GM18526 (cell line): ENCODE measurements around the gene ZFTA.

ENCODE experiments used
- POLR2A ChIP-seq: IDR thresholded peaks from 3 replicates; pipeline ENCODE4 v1.6.1; 2011; ENCODE audit not compliant: insufficient read length; ENCODE audit errors: extremely low read depth

ZFTA gene

GRCh38 chr11:63791495-63792167 is 23.1 kb upstream of the ZFTA start:
- TF ChIP-seq POLR2A: no peak

- no peak for TF ChIP-seq POLR2A
These were observed 17.2 kb upstream of the ZFTA start for GRCh38 chr11:63785823-63786222.

GRCh38 chr11:63783925-63784592 is 15.5 kb upstream of the ZFTA start:
- TF ChIP-seq POLR2A: no peak

DNA sequence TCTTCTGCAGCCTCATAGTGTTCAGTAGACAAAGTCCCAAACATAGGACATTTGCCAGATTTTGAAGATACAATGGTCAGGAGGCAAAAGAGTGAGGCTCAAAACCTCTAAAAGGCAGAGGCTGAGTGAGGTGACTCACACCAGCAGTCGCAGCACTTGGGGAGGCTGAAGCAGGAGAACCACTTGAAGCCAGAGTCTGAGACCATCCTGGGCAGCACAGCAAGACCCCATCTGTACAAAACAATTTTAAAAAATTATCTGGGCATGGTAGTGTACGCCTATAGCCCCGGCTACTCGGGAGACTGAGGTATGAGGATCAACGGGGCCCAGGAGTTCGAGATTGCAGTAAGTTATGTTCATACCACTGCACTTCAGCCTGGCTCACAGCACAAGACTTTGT is 14.2 kb upstream of the ZFTA start:
- TF ChIP-seq POLR2A: no peak

DNA sequence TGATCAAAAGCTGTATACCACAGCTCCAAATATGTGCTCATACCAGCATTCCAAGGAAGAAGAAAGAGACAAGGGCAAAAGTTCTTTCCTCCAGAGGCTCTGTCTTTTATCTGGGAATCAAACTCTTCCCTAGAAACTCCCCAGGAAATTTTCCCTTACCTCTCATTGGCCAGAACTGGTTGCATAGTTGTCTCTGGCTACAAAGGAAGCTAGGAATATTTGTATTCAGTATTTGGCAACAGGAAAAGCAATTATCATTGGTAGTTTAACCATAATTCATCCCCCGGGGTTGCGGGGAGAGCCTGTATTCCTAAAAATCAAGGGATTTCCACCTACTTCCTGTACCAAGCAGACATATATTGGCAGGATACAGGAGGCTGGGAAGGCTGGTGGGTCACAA is 10.5 kb upstream of the ZFTA start:
- TF ChIP-seq POLR2A: no peak

- TF ChIP-seq POLR2A: no peak
These were observed 6.6 kb upstream of the ZFTA start for GRCh38 chr11:63775191-63775590.

GRCh38 chr11:63770763-63771162 is 2.2 kb upstream of the ZFTA start:
- no peak for TF ChIP-seq POLR2A

GRCh38 chr11:63769714-63770455 is 1.3 kb upstream of the ZFTA start:
- no peak for TF ChIP-seq POLR2A

DNA sequence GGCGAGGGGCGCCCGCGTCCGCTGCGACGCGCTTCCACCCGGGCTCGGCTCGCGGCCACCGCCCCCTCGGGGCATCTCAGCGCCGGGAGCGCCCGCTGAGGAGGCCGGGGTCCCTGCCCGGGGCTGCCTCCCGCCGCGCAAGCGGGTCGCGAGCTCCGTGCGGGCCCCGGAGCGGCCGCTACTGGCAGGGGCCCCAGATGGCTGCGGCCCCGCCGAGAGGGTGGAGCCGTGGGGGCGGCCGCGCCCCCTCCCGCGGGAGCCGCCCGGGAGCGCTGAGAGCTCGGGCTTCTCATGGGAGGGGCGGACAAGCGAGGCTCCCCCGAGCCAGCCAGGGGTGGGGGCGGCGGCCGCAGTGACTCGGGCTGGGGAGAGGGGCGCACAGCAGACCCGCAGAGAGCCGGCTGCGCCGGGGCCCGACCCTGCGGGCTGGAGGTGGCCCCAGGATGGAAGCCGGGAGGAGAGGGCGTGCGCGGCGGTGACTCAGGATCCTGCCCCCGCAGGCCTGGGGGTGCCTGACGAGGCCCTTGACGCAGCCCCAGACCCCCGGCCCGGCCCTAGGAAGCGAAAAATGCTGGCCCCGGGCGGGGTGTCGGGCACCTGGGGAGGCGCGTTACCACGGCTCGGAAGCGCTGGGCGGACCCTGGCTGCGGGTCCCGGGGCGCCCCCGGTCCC is 603 bp upstream of the ZFTA start:
- TF ChIP-seq POLR2A: no peak

DNA sequence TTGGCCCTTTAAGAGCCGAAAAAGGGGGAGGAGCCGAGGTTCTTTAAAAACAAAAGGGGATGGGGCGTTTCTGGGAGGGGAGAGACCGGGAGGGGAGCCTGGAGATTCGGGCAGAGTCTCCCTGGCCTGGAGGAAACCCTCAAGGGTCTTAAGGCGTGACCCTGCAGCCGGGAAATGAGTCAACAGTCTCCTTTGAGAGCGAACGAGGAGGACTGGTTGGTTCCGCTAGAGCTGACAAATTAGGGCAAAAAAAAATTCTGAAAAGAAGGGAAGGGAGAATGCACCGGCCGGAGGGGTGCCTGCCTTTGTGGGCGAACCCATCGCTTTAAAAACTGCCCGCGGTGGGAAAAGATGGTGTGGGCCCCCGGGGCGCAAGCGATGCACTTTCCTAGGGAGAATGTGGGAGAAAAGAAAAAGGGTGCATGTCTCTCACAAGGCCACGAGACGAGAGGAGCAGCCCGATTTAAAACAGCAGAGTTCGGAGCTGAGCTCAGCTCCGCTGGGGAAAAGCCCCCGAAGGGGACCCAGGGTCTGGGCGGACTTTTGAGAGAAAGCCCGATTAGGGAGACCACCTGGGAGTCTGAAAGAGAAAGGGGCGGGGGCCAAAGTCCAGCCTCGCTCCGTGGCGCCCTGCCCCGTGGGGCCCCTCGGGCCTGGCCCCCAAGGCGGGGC is 874 bp downstream of the ZFTA start:
- no peak for TF ChIP-seq POLR2A

- no peak for TF ChIP-seq POLR2A
These were observed 1.4 kb downstream of the ZFTA start for GRCh38 chr11:63767267-63767564.

GRCh38 chr11:63766531-63767235 is 1.9 kb downstream of the ZFTA start:
- no peak for TF ChIP-seq POLR2A

DNA sequence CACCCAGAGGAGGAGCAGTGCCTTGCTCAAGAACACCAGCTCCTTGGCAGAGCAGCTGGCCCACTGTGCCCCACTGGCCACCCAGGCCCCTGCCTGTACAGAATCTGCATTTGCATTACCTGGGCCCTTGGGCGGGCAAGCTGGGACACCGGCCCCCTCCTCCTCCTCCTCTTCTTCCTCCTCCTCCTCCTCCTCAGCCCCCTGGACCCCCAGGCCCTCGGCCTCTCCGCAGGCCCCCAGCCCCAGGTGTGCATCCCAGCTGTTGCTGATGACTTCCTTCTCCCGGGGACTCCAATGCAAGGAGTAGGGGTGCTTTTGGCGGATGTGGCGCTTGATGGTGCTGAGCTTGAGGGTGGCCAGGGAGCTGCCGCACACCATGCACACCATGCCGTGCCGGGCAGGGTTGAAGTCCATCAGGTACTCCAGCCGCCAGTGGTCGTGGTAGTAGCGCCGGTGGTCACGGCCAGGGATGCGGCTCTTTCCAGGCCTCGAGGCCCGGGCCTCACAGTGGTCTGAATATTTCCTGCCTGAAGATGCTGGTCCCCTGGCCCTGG is 2.8 kb downstream of the ZFTA start:
- no peak for TF ChIP-seq POLR2A
